Panc1 (cell line): ENCODE results near the gene AVPI1. TPM values are rescaled to one million over a fixed set of nuclear protein-coding genes. Genes with fewer than 3 reads are reported as not detected.

Experiments
- ATAC-seq: fragments of 200-7000 bp; cut with Tn5 transposase; 2 replicates; pipeline ENCODE4 v1.9.1; 2020; ENCODE audit warnings: mild to moderate bottlenecking, moderate library complexity
- Bru-seq: library from RNA; stranded (reverse); fragments of 400-500 nt; gene quantifications from one replicate; lab custom pipeline; 2021; lab: Mats Ljungman, UMichigan
- BruChase-seq, 2 experiments: library from RNA; stranded (reverse); fragments of 400-500 nt; gene quantifications; one replicate each; lab custom pipeline; 2021; lab: Mats Ljungman, UMichigan
- BruUV-seq: library from RNA; stranded (reverse); fragments of 400-500 nt; replicated peaks from 2 replicates; lab custom pipeline; 2021; lab: Mats Ljungman, UMichigan
- CTCF ChIA-PET: fragments of 300-600 bp; sonication (Branson Sonifier 250); formaldehyde crosslinking; loops from one replicate; lab custom pipeline; 2022; ENCODE audit warnings: antibody characterized with exemption; lab: Charles Lee
- POLR2A ChIA-PET: fragments of 300-600 bp; sonication (Branson Sonifier 250); formaldehyde crosslinking; loops from one replicate; lab custom pipeline; 2022; ENCODE audit warnings: antibody characterized with exemption; lab: Charles Lee
- DNase-seq: peaks from one replicate; pipeline ENCODE4 v3.0.0-alpha.2; 2010; ENCODE audit warnings: low read depth, low spot score
- H3K27ac ChIP-seq: 2 replicates; pipeline ENCODE4 v1.5.1; 2011; ENCODE audit warnings: mild to moderate bottlenecking, low read length, inconsistent platforms
- H3K27me3 ChIP-seq: fragments of 200-500 bp; sonication (Bioruptor generic); 2 replicates; pipeline ENCODE4 v1.6.0; 2014; ENCODE audit warnings: low read length, inconsistent platforms; ENCODE audit not compliant: control insufficient read depth, insufficient read depth
- H3K36me3 ChIP-seq: fragments of 200-500 bp; sonication (Bioruptor generic); 2 replicates; pipeline ENCODE4 v1.5.1; 2014; ENCODE audit warnings: inconsistent platforms, mild to moderate bottlenecking, low read length, moderate library complexity; ENCODE audit not compliant: control insufficient read depth, insufficient read depth
- H3K4me1 ChIP-seq: 2 replicates; pipeline ENCODE4 v1.5.1; 2011; ENCODE audit warnings: inconsistent platforms, mild to moderate bottlenecking, low read length, moderate library complexity; ENCODE audit not compliant: control insufficient read depth, insufficient read depth
- H3K4me3 ChIP-seq, 2 experiments: 2 replicates each; pipeline ENCODE4 v1.5.1; 2011 to 2012; ENCODE audit warnings: low read depth in 2 of 2, low read length in 2 of 2, mild to moderate bottlenecking in 2 of 2, inconsistent platforms in 1 of 2, moderate library complexity in 1 of 2
- H3K9me3 ChIP-seq: fragments of 200-500 bp; sonication (Bioruptor generic); 2 replicates; pipeline ENCODE4 v1.5.1; 2014; ENCODE audit warnings: low read depth, mild to moderate bottlenecking, inconsistent platforms, low read length, moderate library complexity; ENCODE audit not compliant: control insufficient read depth, insufficient read depth
- CTCF ChIP-seq: fragments of 450-650 bp; IDR thresholded peaks from 2 replicates; pipeline ENCODE4 v1.5.1; 2017; ENCODE audit warnings: mild to moderate bottlenecking
- POLR2AphosphoS5 ChIP-seq: IDR thresholded peaks from 2 replicates; pipeline ENCODE4 v1.6.1; 2012; ENCODE audit warnings: mild to moderate bottlenecking, low read depth, low read length, moderate library complexity
- REST ChIP-seq, 2 experiments: IDR thresholded peaks; 2 replicates each; pipeline ENCODE4 v1.6.1; 2011 to 2012; ENCODE audit warnings: low read depth in 2 of 2, control low read depth in 1 of 2, low read length in 1 of 2, mild to moderate bottlenecking in 1 of 2, moderate library complexity in 1 of 2; ENCODE audit not compliant: insufficient read depth in 1 of 2
- SIN3A ChIP-seq: IDR thresholded peaks from 2 replicates; pipeline ENCODE4 v1.6.1; 2012; ENCODE audit warnings: low read depth, mild to moderate bottlenecking, low read length, moderate library complexity, borderline replicate concordance; ENCODE audit not compliant: insufficient read depth
- TCF7L2 ChIP-seq: IDR thresholded peaks from 2 replicates; pipeline ENCODE4 v1.6.1; 2011; ENCODE audit warnings: mild to moderate bottlenecking, low read depth, low read length, inconsistent platforms
- in situ Hi-C: cut with HindIII; loops from 2 replicates; pipeline ENCODE4 v1.10.0; 2016; ENCODE audit warnings: low sequenced_read_pairs, low pct_unique_long_range_greater_than_20kb
- intact Hi-C: fragments of 100-400 bp; cut with micrococcal nuclease; formaldehyde crosslinking; loops from one replicate; pipeline ENCODE4 v1.10.0; 2022; ENCODE audit not compliant: unreplicated experiment
- long read RNA-seq: library from polyadenylated mRNA; unstranded; transcript quantifications from one replicate; pipeline ENCODE4 v2.0.0, GENCODE V29; 2021; ENCODE audit not compliant: unreplicated experiment
- polyA plus RNA-seq: library from polyadenylated mRNA; unstranded; fragments of >200 nt; gene quantifications from one replicate; pipeline ENCODE4 v1.2.1, GENCODE V29; 2012; ENCODE audit warnings: missing spikeins; ENCODE audit not compliant: insufficient read length
- total RNA-seq: library from RNA; stranded (reverse); gene quantifications from one replicate; pipeline ENCODE4 v1.2.1, GENCODE V29; 2021; ENCODE audit not compliant: unreplicated experiment

Gene AVPI1
- 8.0 TPM for total RNA-seq
- polyA plus RNA-seq = 7.8 TPM
- percentile 51 among the genes with signal in this experiment for Bru-seq, nascent RNA
- percentile 52 among the genes with signal in this experiment for BruChase-seq, experiment 1, labeled RNA remaining after a 2-hour chase
- BruChase-seq, experiment 2, labeled RNA remaining after a 6-hour chase = percentile 48 among the genes with signal in this experiment
- long read RNA-seq, transcript AVPI1-201 (3 exons, 1,457 nt) = major isoform, 9 of 16 reads
- long read RNA-seq, partial matches to known transcripts = 6 of 16 reads
- long read RNA-seq, other reads (novel, unspliced or antisense) = 1 of 16 reads

- DNase-seq = peak; percentile 87
- no peaks in the 10 kb centered on the region for H3K9me3 ChIP-seq
- H3K27me3 ChIP-seq = no peaks in the 10 kb centered on the region
- H3K4me3 ChIP-seq = peak within 1 kb of the TSS; percentile 72 to 73
- no peaks in the 10 kb centered on the region for H3K36me3 ChIP-seq
- CTCF ChIA-PET = interaction anchor here (0.5 to 2.2 kb wide), 6 partner anchors 9 to 142 kb away, joined by 3 to 13 read pairs (median 6); partner anchors contain the start of gene PI4K2A
- BruUV-seq = no TSS peak
- peak within 1 kb of the TSS; percentile 95 for H3K27ac ChIP-seq
- peaks cover 35% of the 10 kb centered on the region for H3K4me1 ChIP-seq
- in situ Hi-C loops = loop anchor here (5.0 kb wide), 1 partner anchor 40 kb away; no protein-coding TSS in a partner anchor
- TF ChIP-seq TCF7L2 = peak; percentile 78
- TF ChIP-seq POLR2AphosphoS5 = peak; percentile 55
- no peak for TF ChIP-seq REST (IDR thresholded peaks at IDR 0.05; ENCODE audit: insufficient read depth in 1 of 2, low read depth in 2 of 2, low read length in 1 of 2)
- TF ChIP-seq SIN3A = 0 out of 2 replicates have a peak, but pooled peaks have one; percentile 6
- POLR2A ChIA-PET = interaction anchor here (0.6 kb wide), 1 partner anchor 1900 kb away, joined by 3 read pairs; no protein-coding TSS in a partner anchor
- intact Hi-C loops = no loop called here
- ATAC-seq = peak; percentile 92
These were observed at the start of gene AVPI1 for GRCh38 chr10:97686962-97687784. AVPI1 (minus strand) TSS chr10:97687241; CDS start chr10:97679905, 7,336 bp downstream.

- no peaks in the 10 kb centered on the region; the same call in 1 of the 2 replicates for H3K9me3 ChIP-seq
- no peaks in the 10 kb centered on the region for H3K27me3 ChIP-seq
- DNase-seq = no peak
- POLR2A ChIA-PET = interaction anchor here (0.6 to 1.2 kb wide), 6 partner anchors 13 to 392 kb away, joined by 3 to 8 read pairs (median 3); no protein-coding TSS in a partner anchor
- H3K4me3 ChIP-seq = peak overlapping the region; percentile 70 to 87
- H3K36me3 ChIP-seq = peaks cover 15% of the 10 kb centered on the region
- H3K27ac ChIP-seq = peak overlapping the region; percentile 92
- TF ChIP-seq POLR2AphosphoS5 = no peak
- no peak for TF ChIP-seq REST (IDR thresholded peaks at IDR 0.05; ENCODE audit: insufficient read depth in 1 of 2, low read depth in 2 of 2, low read length in 1 of 2)
- TF ChIP-seq CTCF = no peak
- no peak for TF ChIP-seq TCF7L2
- TF ChIP-seq SIN3A = no peak
- CTCF ChIA-PET = interaction anchor here (0.8 to 1.1 kb wide), 4 partner anchors 8 to 35 kb away, joined by 3 to 5 read pairs (median 3); partner anchors contain the start of gene MARVELD1
- H3K4me1 ChIP-seq = peaks cover 4% of the 10 kb centered on the region; the same call in 1 of the 2 replicates
- in situ Hi-C loops (no loop called here), intact Hi-C loops (no loop called here)
- ATAC-seq = peak; percentile 54
- BruUV-seq = no TSS peak
These were observed 49.4 kb upstream of the AVPI1 start for GRCh38 chr10:97736403-97736901.
